Body of pancreas (tissue), 4 donors: ENCODE results near the gene H2BW2. TPM values are rescaled to one million over a fixed set of nuclear protein-coding genes. Genes with fewer than 3 reads are reported as not detected.
"Not testable (repeated sequence)": the region's sequence is repeated elsewhere in the genome, so short reads cannot be mapped to it uniquely, and the experiment has no call there.

Experiments
- ATAC-seq: fragments of 150-250 bp; one replicate; pipeline ENCODE4 v1.9.1; 2016
- DNase-seq, 4 donors: peaks; one replicate each; pipeline ENCODE4 v3.0.0-alpha.2; 2019
- H3K27ac ChIP-seq, 4 donors: fragments of 200-600 bp; sonication (generic); 1 replicate in 3 of 4; 2 replicates in 1 of 4; pipeline versions ENCODE4 v1.5.1 to v1.6.1; 2016 to 2019; ENCODE audit warnings: mild to moderate bottlenecking in 1 of 4, mixed read lengths in 1 of 4, moderate library complexity in 1 of 4
- H3K27me3 ChIP-seq, 2 donors: fragments of 200-600 bp; sonication (generic); one replicate each; pipeline ENCODE4 v1.6.0; 2016; ENCODE audit warnings: mild to moderate bottlenecking in 1 of 2
- H3K36me3 ChIP-seq, 2 donors: fragments of 200-600 bp; sonication (generic); replicated peaks in 1 of 2; 2 replicates each; pipeline ENCODE4 v1.5.1; 2016; ENCODE audit warnings: low read depth in 2 of 2; ENCODE audit not compliant: insufficient read depth in 1 of 2
- H3K4me1 ChIP-seq: fragments of 200-600 bp; sonication (generic); one replicate; pipeline ENCODE4 v1.6.0; 2016
- H3K4me3 ChIP-seq, 2 donors: fragments of 200-600 bp; sonication (generic); 1 replicate in 1 of 2; 2 replicates in 1 of 2; pipeline ENCODE4 v1.5.1; 2016 to 2019
- H3K9me3 ChIP-seq, 3 donors: fragments of 200-600 bp; sonication (generic); 1 replicate in 2 of 3; 2 replicates in 1 of 3; pipeline ENCODE4 v1.5.1; 2016
- POLR2A ChIP-seq, 3 donors: fragments of 450-650 bp; IDR thresholded peaks; one replicate each; pipeline ENCODE4 v1.6.1; 2016; ENCODE audit warnings: antibody characterized with exemption in 3 of 3, mild to moderate bottlenecking in 2 of 3
- WGBS, 2 donors: methylation state at CpG; one replicate each; pipeline ENCODE4 v1.1.5; 2017; 5-methylcytosine and 5-hydroxymethylcytosine counted together
- intact Hi-C: fragments of 100-400 bp; cut with DNase I; formaldehyde crosslinking; loops from one replicate; pipeline ENCODE4 v1.15.1; 2023
- total RNA-seq, 2 donors: library from RNA; depleted of rRNA; stranded (reverse); fragments of >200 nt; gene quantifications; one replicate each; pipeline ENCODE4 v1.1.0, GENCODE V29; 2016
- TF ChIP-seq, protein P1 (sequence below), 7 experiments: fragments of 450-650 bp in 4 of 7; fragments of 200-600 bp in 3 of 7; sonication (generic) in 3 of 7; IDR thresholded peaks; one replicate each; pipeline ENCODE4 v1.5.1; 2016 to 2019; ENCODE audit warnings: antibody characterized with exemption in 7 of 7

H2BW2 gene
- total RNA-seq, 2 donors from 2014 or later = not detected

DNA sequence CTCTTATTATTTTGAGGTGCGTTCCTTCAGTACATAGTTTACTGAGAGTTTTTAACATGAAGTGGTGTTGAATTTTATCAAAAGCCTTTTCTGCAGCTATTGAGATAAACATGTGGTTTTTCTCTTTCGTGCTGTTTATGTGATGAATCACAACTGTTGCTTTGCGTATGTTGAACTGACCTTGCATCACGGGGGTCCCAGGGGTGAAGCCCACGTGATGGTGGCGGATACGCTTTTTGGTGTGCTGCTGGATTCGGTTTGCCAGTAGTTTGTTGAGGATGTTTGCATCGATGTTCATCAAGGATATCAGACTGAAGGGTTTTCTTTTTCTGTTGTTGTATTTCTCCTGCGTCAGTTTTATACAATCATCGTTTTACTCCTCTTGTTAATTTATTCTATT is 21.6 kb upstream of the H2BW2 start:
- no peak for ATAC-seq
- H3K4me1 ChIP-seq = no peaks in the 10 kb centered on the region
- no peak overlapping the region for H3K4me3 ChIP-seq
- H3K36me3 ChIP-seq = no peaks in the 10 kb centered on the region
- H3K27me3 ChIP-seq = no peaks in the 10 kb centered on the region
- H3K9me3 ChIP-seq = no peaks in the 10 kb centered on the region
- no peak for DNase-seq
- WGBS, 2 donors = 76 to 79% methylated on average over 11 of the region's 11 CpGs
- intact Hi-C loops = no loop called here
- TF ChIP-seq, protein P1, sequence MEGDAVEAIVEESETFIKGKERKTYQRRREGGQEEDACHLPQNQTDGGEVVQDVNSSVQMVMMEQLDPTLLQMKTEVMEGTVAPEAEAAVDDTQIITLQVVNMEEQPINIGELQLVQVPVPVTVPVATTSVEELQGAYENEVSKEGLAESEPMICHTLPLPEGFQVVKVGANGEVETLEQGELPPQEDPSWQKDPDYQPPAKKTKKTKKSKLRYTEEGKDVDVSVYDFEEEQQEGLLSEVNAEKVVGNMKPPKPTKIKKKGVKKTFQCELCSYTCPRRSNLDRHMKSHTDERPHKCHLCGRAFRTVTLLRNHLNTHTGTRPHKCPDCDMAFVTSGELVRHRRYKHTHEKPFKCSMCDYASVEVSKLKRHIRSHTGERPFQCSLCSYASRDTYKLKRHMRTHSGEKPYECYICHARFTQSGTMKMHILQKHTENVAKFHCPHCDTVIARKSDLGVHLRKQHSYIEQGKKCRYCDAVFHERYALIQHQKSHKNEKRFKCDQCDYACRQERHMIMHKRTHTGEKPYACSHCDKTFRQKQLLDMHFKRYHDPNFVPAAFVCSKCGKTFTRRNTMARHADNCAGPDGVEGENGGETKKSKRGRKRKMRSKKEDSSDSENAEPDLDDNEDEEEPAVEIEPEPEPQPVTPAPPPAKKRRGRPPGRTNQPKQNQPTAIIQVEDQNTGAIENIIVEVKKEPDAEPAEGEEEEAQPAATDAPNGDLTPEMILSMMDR (IDR thresholded peaks at IDR 0.05) = no peak
- TF ChIP-seq POLR2A (IDR thresholded peaks at IDR 0.05) = no peak
- H3K27ac ChIP-seq = no peak overlapping the region

GRCh38 chrX:104041003-104041402 is 1.2 kb downstream of the H2BW2 start:
- H3K9me3 ChIP-seq = no peaks in the 10 kb centered on the region
- WGBS, 2 donors = 30 to 34% methylated on average over 4 of the region's 4 CpGs
- intact Hi-C loops = no loop called here
- H3K27me3 ChIP-seq = no peaks in the 10 kb centered on the region
- TF ChIP-seq, protein P1 (IDR thresholded peaks at IDR 0.05) = no peak
- no peak for TF ChIP-seq POLR2A (IDR thresholded peaks at IDR 0.05)
- no peak overlapping the region for H3K27ac ChIP-seq
- no peaks in the 10 kb centered on the region for H3K4me1 ChIP-seq
- no peak overlapping the region for H3K4me3 ChIP-seq
- ATAC-seq (peak; percentile 42), DNase-seq (peak in 2 of 4 donors; percentile 5 to 25)
- no peaks in the 10 kb centered on the region for H3K36me3 ChIP-seq

- Histone ChIP-seq H3K27ac (no peak overlapping the region), H3K9me3 (no peaks in the 10 kb centered on the region), H3K36me3 (no peaks in the 10 kb centered on the region), H3K4me3 (no peak overlapping the region), H3K27me3 (no peaks in the 10 kb centered on the region), H3K4me1 (no peaks in the 10 kb centered on the region)
- no peak for TF ChIP-seq POLR2A (IDR thresholded peaks at IDR 0.05)
- TF ChIP-seq, protein P1 (IDR thresholded peaks at IDR 0.05) = no peak
- ATAC-seq (no peak), DNase-seq (no peak)
- WGBS, 2 donors = 77 to 84% methylated on average over 5 of the region's 5 CpGs
- intact Hi-C loops = no loop called here
Measured at GRCh38 chrX:104045642-104046041, 5.9 kb downstream of the H2BW2 start.

- Histone ChIP-seq H3K36me3 (no peaks in the 10 kb centered on the region), H3K4me1 (no peaks in the 10 kb centered on the region), H3K27me3 (no peaks in the 10 kb centered on the region), H3K4me3 (no peak overlapping the region), H3K9me3 (no peaks in the 10 kb centered on the region), H3K27ac (no peak overlapping the region)
- ATAC-seq (no peak), DNase-seq (no peak)
- intact Hi-C loops = no loop called here
- TF ChIP-seq POLR2A (IDR thresholded peaks at IDR 0.05) = no peak
- TF ChIP-seq, protein P1 (IDR thresholded peaks at IDR 0.05) = no peak
- WGBS, 2 donors = 89 to 93% methylated on average over 4 to 13 of the region's 13 CpGs
Measured at GRCh38 chrX:104047171-104047570, 7.4 kb downstream of the H2BW2 start.

- ATAC-seq, H3K4me3 ChIP-seq, H3K4me1 ChIP-seq, H3K27ac ChIP-seq, H3K9me3 ChIP-seq, DNase-seq, intact Hi-C loops, H3K36me3 ChIP-seq, H3K27me3 ChIP-seq: not testable (repeated sequence)
- WGBS, 2 donors = no CpG with 5 or more reads among the region's 13 CpGs
Measured at GRCh38 chrX:104054956-104055355, 15.2 kb downstream of the H2BW2 start.

DNA sequence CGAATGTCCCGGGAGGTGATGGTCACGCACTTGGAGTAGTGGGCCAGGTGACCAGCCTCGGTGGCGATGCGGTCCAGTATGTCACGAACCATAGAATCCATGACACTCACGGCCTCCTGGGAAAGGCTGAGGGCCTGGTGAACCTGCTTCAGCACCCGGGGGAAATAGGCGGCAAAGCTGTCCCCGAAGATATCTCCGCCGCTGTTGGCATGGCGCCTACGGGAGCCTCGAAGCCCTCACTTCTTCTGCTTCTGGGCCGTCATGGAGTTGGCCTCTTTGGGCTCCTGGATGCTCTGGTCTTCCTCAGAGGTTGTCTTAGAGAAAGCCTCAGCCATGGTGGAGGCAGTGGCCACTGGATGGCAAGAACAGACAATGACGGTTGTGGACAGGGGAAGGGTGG is 22.9 kb downstream of the H2BW2 start:
- H3K9me3 ChIP-seq, intact Hi-C loops, H3K27me3 ChIP-seq, DNase-seq, H3K4me1 ChIP-seq, H3K36me3 ChIP-seq, H3K4me3 ChIP-seq, H3K27ac ChIP-seq, ATAC-seq: not testable (repeated sequence)
- no CpG with 5 or more reads among the region's 18 CpGs for WGBS, 2 donors

DNA sequence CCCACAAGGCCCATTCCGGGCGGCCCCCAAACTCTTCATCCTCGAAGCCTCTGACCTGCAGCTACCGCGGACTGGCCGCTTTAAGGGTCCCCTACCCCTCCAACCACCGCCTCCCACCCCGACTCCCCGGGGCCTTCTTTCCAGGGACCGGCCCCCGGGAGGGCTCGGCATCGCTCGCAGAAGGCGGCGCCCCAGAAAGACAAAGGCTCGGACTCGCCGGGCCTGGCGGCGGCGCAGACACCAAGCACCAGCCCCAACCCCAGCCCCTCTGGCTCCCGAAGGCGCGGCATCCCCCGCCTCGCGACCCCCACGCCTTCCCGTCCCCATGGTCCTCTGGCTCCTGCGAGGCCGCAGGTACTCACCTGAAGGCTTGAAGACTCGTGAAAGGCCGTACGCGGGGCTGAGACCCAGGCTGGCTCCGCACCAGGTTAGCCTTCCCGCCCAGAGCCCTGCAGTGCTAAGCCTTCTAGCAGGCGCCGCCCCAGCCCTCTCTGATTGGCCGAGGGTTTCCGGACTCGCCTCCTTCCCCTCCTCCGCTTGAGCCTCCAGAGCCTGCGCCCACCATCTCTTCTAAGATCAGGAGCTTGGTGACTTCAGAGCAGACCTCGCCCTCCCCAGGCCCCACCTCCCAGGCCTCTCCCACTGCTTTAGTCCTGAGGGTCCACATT is 36.2 kb downstream of the H2BW2 start, which contains the start of gene TMSB15C:
TSS of gene TMSB15C (minus strand) at position 459 of the 668 bp plus-strand sequence.
- intact Hi-C loops, H3K27me3 ChIP-seq, H3K9me3 ChIP-seq, H3K36me3 ChIP-seq, DNase-seq, H3K4me1 ChIP-seq, H3K27ac ChIP-seq, H3K4me3 ChIP-seq: not testable (repeated sequence)
- ATAC-seq = peak; percentile 60
- no CpG with 5 or more reads among the region's 46 CpGs for WGBS, 2 donors

- intact Hi-C loops, ATAC-seq: not testable (repeated sequence)
Measured at GRCh38 chrX:104077854-104078253, 38.1 kb downstream of the H2BW2 start.

More at GRCh38 chrX:104077854-104078253, 38.1 kb downstream of the H2BW2 start:
- not testable (repeated sequence) for H3K27me3 ChIP-seq, H3K4me1 ChIP-seq, H3K9me3 ChIP-seq, H3K36me3 ChIP-seq, H3K4me3 ChIP-seq, DNase-seq, H3K27ac ChIP-seq
- WGBS, 2 donors = no CpG with 5 or more reads among the region's 6 CpGs
